Stimulated activated CD8-positive, alpha-beta memory T cell treated with anti-CD3 and anti-CD28 coated beads, Interleukin-4, amount 100 ng/mL, for 48 hours (primary cell): ENCODE data around the gene MYH13.

Experiments used
- DNase-seq: peaks from one replicate; pipeline ENCODE4 v3.0.0-alpha.2; 2020

The MYH13 gene

GRCh38 chr17:10339051-10339450 lies 33.8 kb downstream of the MYH13 start:
- DNase-seq = no peak

- no peak for DNase-seq
These were observed 34.8 kb downstream of the MYH13 start for GRCh38 chr17:10337976-10338375.

- no peak for DNase-seq
These were observed 35.7 kb downstream of the MYH13 start for GRCh38 chr17:10337136-10337535.

GRCh38 chr17:10336393-10336792 lies 36.4 kb downstream of the MYH13 start:
- DNase-seq = no peak

- DNase-seq = no peak
These were observed 40.3 kb downstream of the MYH13 start for GRCh38 chr17:10332515-10332914.

GRCh38 chr17:10328971-10329923 lies 43.6 kb downstream of the MYH13 start:
- no peak for DNase-seq

- no peak for DNase-seq
These were observed 44.6 kb downstream of the MYH13 start for GRCh38 chr17:10328206-10328605.

- DNase-seq = peak; percentile 93
These were observed 45.2 kb downstream of the MYH13 start for GRCh38 chr17:10327640-10328039.

GRCh38 chr17:10325031-10325695 lies 47.6 kb downstream of the MYH13 start:
- DNase-seq = no peak

- DNase-seq = no peak
These were observed 48.8 kb downstream of the MYH13 start for GRCh38 chr17:10323812-10324610.

- DNase-seq = no peak
These were observed 54.3 kb downstream of the MYH13 start for GRCh38 chr17:10318535-10318934.

- DNase-seq = no peak
These were observed 55.3 kb downstream of the MYH13 start for GRCh38 chr17:10317543-10317834.

- DNase-seq = peak; percentile 45
These were observed 55.8 kb downstream of the MYH13 start for GRCh38 chr17:10316801-10317542.

GRCh38 chr17:10314329-10314728 lies 58.5 kb downstream of the MYH13 start:
- no peak for DNase-seq

- no peak for DNase-seq
These were observed 59.7 kb downstream of the MYH13 start for GRCh38 chr17:10313037-10313672.

GRCh38 chr17:10311131-10311530 lies 61.7 kb downstream of the MYH13 start:
- DNase-seq = no peak

- no peak for DNase-seq
These were observed 63.5 kb downstream of the MYH13 start for GRCh38 chr17:10309003-10309974.

GRCh38 chr17:10306585-10306984 lies 66.2 kb downstream of the MYH13 start:
- no peak for DNase-seq

GRCh38 chr17:10305398-10305797 lies 67.4 kb downstream of the MYH13 start:
- DNase-seq = no peak

- DNase-seq = no peak
These were observed 68.0 kb downstream of the MYH13 start for GRCh38 chr17:10304758-10305300.

- DNase-seq = no peak
These were observed 75.1 kb downstream of the MYH13 start for GRCh38 chr17:10297691-10298090.
